ENCODE data around the gene ARHGAP9. TPM values are rescaled to one million over a fixed set of nuclear protein-coding genes. Genes with fewer than 3 reads are reported as not detected.

Gene ARHGAP9
- total and polyA plus RNA-seq, 2 of the 8 experiments (the other 6 are each of a cell fraction or from before 2014, with no cell fraction given), result 3.2 to 6.0 TPM

DNA sequence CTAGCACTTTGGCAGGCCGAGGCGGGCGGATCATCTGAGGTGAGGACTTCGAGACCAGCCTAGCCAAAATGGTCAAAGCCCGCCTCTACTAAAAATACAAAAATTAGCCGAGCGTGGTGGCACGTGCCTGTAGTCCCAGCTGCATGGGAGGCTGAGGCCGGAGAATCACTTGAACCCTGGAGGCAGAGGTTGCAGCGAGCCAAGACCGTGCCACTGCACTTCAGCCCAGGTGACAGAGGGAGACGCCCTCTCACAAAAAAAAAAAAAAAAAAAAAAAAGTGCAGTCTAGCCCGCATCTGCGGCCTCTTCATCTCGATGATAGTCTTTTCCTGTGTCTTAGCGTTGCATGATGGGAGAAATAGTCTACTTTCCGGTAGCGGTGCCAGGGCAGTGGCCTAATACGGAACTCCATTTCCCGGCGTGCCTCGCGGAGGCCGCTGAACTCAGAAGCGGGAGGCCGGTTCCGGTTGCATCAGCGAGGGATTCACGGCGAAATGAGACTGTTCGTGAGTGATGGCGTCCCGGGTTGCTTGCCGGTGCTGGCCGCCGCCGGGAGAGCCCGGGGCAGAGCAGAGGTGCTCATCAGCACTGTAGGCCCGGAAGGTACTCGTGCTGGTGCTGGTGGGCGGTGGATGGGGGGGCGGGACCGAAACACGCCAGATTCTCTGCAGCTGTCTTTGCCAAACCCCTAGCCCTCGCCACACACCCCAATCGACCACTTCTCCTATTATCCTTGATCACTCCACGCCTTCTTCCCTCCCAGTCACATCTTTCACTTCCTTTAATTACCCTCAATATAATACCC is 8.1 kb upstream of the ARHGAP9 start, which contains the start of gene MARS1 (continued):
- TF ChIP-seq SP1 (IDR thresholded peaks at IDR 0.05; ENCODE audit: low read depth, low read length), result peak; percentile 24; the same call in 1 of the 2 replicates
- TF ChIP-seq RBBP5 (IDR thresholded peaks at IDR 0.05; ENCODE audit: borderline replicate concordance, low read depth, low read length), result peak; percentile 52; the same call in 1 of the 2 replicates
- TF ChIP-seq, protein P1, sequence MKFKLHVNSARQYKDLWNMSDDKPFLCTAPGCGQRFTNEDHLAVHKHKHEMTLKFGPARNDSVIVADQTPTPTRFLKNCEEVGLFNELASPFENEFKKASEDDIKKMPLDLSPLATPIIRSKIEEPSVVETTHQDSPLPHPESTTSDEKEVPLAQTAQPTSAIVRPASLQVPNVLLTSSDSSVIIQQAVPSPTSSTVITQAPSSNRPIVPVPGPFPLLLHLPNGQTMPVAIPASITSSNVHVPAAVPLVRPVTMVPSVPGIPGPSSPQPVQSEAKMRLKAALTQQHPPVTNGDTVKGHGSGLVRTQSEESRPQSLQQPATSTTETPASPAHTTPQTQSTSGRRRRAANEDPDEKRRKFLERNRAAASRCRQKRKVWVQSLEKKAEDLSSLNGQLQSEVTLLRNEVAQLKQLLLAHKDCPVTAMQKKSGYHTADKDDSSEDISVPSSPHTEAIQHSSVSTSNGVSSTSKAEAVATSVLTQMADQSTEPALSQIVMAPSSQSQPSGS (IDR thresholded peaks at IDR 0.05; ENCODE audit: low read length), result no peak
- TF ChIP-seq ASH2L (IDR thresholded peaks at IDR 0.05; ENCODE audit: low read length), result peak; percentile 83
- TF ChIP-seq POLR2A (IDR thresholded peaks at IDR 0.05; ENCODE audit: control extremely low read depth in 1 of 2, low read depth in 2 of 2, low read length in 2 of 2), result peak; percentile 77 to 97
- peak; percentile 97 for TF ChIP-seq POLR2AphosphoS5 (IDR thresholded peaks at IDR 0.05; ENCODE audit: low read depth, low read length)
- TF ChIP-seq CREB1 (IDR thresholded peaks at IDR 0.05), result peak; percentile 64; the same call in 1 of the 2 replicates
- TF ChIP-seq, protein P2, sequence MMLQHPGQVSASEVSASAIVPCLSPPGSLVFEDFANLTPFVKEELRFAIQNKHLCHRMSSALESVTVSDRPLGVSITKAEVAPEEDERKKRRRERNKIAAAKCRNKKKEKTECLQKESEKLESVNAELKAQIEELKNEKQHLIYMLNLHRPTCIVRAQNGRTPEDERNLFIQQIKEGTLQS (IDR thresholded peaks at IDR 0.05; ENCODE audit: insufficient read depth, low read depth, low read length), result peak; percentile 86
- no peak for TF ChIP-seq TCF12 (IDR thresholded peaks at IDR 0.05; ENCODE audit: low read depth, low read length)
- TF ChIP-seq SIX5 (IDR thresholded peaks at IDR 0.05; ENCODE audit: low read depth, low read length), result peak; percentile 87
- TF ChIP-seq, protein P3, sequence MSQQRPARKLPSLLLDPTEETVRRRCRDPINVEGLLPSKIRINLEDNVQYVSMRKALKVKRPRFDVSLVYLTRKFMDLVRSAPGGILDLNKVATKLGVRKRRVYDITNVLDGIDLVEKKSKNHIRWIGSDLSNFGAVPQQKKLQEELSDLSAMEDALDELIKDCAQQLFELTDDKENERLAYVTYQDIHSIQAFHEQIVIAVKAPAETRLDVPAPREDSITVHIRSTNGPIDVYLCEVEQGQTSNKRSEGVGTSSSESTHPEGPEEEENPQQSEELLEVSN (IDR thresholded peaks at IDR 0.05), result 0 out of 2 replicates have a peak, but pooled peaks have one; percentile 19
- TF ChIP-seq BACH1 (IDR thresholded peaks at IDR 0.05; ENCODE audit: low read length), result no peak
- no peak for TF ChIP-seq KDM5A (IDR thresholded peaks at IDR 0.05; ENCODE audit: low read length)
- TF ChIP-seq RAD21 (IDR thresholded peaks at IDR 0.05 in 1 of 2, conservative IDR thresholded peaks at IDR 0.05 in 1 of 2; ENCODE audit: low read depth in 2 of 2, low read length in 2 of 2), result no peak; a peak in 1 of 4 replicates
- TF ChIP-seq TBP (IDR thresholded peaks at IDR 0.05; ENCODE audit: low read depth, low read length), result peak; percentile 87
- no peak for TF ChIP-seq SP4 (IDR thresholded peaks at IDR 0.05; ENCODE audit: low read length)
- TF ChIP-seq TAF7 (optimal IDR thresholded peaks at IDR 0.05; ENCODE audit: borderline replicate concordance, low read depth, low read length), result peak; percentile 68
- peak; percentile 96 for TF ChIP-seq CEBPB (IDR thresholded peaks at IDR 0.05; ENCODE audit: low read depth, low read length)
- TF ChIP-seq KDM4A (IDR thresholded peaks at IDR 0.05; ENCODE audit: low read depth, low read length, severe bottlenecking), result peak; percentile 34
- peak; percentile 63; the same call in 1 of the 2 replicates for TF ChIP-seq JUND (IDR thresholded peaks at IDR 0.05; ENCODE audit: low read length)
- no peak for TF ChIP-seq CHD2 (IDR thresholded peaks at IDR 0.05; ENCODE audit: low read length)
- TF ChIP-seq NANOG (IDR thresholded peaks at IDR 0.05; ENCODE audit: insufficient read depth, low read depth, low read length, poor library complexity, severe bottlenecking), result no peak

All from H1 (cell line).